GM19438 (cell line): ENCODE measurements around the gene PILRA.

ENCODE experiments used
- ATAC-seq: cut with Tn5 transposase; IDR thresholded peaks from one replicate; pipeline ENCODE4 v1.9.1; 2021; ENCODE audit warnings: low read depth; ENCODE audit not compliant: unreplicated experiment

The PILRA gene

DNA sequence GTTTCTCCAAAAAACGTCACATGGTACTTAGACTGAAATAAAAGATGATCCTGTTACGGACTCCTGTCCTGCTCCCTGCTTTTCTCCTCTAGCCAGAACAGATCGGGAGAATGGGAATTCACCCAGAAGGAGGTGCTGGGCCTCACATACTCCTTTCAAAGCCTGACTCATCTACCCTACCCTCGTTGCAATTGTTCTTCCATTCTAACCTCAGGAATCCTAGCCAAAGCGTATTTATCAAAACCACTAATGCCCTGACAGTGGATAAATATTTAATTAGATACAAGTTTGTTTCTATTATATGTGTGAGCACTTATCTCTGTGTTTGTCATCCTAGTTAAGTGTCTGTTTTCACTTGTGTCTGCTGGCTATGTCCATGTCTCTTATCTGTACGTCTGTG lies 33.5 kb downstream of the PILRA start:
- no peak for ATAC-seq

DNA sequence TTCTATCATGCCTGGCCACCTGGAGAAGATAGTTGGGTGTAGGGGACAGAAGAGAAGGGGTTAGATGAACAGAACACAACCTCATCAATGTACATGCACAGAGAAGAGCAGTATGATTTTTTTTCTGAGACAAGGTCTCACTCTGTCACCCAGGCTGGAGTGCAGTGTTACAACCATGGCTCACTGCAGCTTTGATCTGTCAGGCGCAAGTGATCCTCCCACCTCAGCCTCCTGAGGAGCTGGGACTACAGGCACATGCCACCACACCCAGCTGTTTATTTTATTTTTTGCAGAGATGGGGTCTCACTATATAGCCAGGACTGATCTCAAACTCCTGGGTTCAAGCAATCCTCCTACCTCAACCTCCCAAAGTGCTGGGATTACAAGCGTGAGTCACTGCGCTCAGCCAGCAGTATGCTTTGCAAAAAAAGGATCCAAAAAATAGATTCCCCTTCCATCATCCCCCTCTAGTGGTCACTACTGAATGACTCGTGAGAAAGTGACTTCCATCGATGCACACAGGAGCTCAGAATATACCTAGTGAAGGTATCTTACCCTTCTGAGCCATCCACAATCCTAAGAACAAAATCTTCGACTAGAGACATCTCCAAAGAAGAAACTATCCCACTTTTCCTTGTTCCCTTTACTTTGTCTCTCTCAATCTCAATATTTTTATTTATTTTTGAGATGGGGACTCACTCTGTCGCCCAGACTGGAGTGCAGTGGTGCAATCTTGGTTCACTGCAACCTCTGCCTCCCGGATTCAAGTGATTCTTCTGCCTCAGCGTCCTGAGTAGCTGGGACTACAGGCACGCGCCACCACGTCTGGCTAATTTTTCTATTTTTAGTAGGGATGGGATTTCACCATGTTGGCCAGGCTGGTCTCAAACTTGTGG lies 34.2 kb downstream of the PILRA start:
- ATAC-seq = no peak

DNA sequence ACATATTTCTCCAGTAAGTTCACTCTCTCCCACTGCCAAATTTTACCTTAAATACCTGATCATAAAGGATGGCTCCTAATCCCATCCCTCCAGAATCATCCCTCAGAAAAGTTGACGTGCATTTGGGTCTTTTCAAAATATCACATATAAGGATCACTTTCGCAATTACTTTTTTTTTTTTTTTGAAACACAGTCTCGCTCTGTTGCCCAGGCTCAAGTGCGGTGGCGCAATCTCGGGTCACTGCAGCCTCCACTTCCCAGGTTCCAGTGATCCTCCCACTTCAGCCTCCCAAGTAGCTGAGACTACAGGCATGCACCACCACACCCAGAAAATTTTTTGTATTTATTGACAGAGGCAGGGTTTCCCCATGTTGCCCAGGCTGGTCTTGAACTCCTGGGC lies 37.8 kb downstream of the PILRA start:
- ATAC-seq = no peak

DNA sequence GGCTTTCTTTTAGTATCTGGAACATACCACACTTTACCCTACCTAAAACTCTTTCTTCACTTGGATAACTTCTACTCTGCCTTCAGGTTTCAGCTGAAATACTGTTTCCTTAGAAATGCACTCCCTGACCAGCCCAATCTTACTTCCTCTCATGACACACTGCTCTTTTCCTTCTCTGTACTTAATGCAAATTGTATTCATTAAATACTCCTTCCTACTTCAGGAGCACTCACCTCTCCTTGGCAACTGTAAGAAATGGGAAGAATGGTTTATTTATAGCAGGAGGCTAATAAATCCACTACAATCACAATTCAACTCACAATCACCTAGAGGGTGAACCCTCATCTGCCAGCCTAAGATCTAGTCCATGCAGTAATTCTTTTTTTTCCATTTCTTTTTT lies 40.1 kb downstream of the PILRA start:
- ATAC-seq = no peak

DNA sequence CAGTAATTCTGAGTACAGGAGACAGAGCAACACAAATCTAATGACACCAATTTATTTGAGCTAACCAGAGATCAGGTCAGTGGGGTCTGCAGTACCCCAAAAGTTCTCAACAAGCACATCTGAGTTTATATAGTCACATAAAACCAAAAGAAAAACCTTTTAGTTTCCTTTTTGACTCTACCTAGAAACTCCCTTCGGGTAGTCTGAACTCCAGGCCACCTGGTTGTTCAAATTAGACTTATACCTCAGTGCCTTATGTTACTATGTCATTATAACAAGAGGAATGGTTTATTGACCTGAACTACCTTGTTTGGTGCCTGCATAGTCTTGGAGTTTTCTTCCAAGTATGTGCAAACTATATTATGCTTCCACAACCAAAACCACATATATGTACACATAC lies 40.6 kb downstream of the PILRA start:
- ATAC-seq = no peak

DNA sequence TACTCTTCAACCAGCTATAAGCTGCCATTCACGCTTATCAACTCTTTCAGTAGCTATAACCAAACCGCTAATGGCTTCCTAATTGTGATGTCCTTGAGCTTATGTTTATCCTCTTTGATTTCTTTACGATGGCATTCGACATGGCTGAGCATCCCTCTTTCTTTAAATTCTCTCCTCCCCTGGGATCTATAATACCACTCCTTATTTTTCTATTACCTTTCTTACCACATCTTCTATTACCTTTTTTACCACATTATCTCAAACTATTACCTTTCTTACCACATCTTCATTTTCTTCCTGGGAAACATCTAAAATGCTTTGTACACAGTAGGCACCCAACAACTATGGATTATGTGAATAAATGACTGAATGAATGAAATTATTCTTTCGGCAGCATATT lies 42.2 kb downstream of the PILRA start:
- no peak for ATAC-seq

DNA sequence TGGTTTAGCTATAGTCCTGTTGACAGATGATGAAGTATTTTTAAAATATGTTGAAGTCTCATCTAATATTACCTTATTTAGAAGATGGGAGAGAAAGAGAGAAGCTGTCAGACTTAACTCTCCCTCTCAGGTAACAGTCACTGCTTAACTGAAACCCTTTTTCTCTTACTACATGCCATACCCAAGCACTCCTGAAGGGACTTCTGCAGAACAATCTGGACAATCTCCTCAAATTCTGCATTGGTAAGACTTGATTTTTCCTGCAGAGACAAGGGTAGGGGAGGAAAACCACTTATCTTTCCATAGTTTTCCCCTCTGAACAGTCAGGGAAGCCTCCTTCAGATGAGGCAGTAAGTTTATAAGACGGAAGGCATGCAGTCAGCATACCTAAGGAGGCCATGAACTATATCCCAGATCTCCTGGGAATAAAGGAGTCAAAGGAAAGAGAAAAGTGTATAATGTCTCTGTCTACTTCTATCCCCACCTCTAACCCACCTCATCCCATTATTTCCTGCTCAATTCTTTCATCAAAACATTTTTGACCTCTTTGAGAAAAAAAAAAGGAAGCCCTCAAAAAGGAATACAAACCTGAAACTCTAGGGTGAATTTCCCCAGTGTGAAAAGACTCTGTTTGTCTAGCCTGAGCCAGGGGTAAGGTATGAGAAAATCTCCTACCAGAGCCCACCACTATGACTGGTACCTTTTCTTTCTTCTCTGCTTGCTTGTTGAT lies 45.8 kb downstream of the PILRA start:
- ATAC-seq = no peak

DNA sequence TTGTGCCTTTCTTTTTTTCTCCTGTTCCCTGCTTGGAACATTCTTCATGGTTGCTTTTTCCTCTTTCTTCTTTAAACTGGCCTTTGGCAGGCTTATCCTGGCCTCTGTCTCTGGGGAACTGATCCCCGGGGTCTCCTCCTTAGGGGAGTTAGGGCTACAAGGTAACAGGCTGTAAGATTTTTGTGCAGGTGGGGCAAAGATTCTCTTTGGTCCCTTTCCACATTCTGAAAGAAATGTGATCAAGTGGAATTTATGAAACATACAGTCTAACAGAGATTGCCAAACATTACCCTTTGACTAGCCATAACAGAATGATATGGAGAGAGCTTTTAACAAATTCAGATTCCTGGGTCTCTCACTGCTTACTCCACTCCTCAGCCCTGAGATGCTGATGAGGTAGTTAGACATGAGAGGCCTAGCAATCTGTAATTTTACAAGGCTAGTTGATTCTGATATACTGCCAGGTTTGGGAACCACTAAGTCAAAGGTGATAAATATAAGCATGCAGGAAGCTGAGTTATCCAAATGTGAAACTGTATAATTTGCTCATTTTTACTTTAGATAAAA lies 46.5 kb downstream of the PILRA start:
- ATAC-seq = no peak

DNA sequence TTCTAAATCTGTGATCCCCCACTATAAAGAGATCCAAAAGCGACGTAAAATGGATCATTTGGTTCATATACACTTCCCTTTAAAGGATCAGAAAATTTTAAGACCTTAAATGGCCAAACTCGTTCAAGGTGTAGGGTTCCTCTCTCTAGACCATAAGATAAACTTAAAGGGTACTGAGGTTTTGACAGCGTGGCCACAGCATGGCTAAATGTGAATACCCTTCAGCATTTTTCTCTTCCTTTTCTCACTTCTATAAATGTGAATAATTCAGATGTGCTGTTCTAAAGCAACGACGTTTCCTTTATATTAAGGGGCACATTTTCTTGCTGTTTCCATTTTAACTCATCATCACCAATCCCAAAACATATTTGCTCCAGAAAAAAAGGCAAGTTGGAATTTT lies 50.0 kb downstream of the PILRA start:
- no peak for ATAC-seq

DNA sequence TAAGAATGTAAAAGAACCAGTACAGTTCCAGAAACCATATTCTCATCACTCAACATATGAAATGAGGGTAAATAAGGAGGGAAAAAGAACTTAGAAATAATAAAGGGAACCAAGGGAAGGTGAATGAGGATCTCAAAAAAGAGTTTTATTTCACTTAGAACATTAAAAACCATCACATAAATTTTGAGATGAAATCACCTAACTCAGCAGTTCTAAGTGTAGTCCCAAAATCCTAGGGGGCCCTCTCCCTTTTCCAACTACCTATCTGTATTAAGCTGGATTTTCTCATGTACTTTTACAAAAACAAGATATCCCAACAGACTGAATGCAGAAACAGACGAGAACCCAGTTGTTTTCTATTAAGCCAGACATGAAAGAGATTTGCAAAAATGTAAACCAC lies 52.1 kb downstream of the PILRA start:
- no peak for ATAC-seq

DNA sequence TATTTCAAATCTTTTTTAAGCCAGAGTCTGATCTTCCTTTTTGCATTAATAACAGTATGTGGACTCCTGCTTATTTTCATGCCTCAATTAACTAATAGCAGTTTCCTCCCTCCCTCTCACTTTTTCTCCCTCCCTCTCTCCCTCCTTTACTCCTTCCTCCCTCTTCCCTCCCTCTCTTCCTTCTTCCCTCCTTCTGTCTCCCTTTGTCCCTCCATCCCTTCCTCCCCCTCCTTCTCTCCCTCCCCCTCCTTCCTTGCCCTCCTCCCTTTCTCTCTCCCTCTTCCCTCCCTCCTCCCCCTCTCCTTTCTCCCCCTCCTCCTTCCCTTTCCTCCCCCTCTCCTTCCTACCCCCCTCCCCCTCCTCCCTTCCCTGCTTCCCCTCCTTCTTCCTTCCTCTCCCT lies 53.2 kb downstream of the PILRA start:
- no peak for ATAC-seq

DNA sequence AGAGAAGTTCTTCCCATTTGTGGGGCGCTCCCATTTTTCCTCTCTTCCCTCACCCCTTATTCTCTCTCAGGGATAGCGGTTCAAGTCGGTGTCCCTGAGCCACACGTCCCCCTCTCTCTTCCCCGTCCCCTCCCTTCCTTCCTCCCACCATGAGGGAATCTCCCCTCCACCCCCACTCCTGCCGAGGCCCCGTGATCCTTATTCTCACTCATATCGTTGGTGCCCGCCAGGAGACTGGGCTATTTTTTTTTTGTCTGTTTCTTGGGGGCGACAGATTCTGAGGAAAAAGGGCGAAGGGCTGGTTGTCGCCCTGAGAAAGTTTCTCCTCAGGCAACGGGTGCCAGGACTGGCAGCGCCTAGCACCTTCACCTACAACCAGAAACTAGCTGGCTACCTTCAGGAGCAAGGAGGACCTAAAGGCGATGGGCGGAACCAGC lies 54.5 kb downstream of the PILRA start:
- ATAC-seq = no peak

DNA sequence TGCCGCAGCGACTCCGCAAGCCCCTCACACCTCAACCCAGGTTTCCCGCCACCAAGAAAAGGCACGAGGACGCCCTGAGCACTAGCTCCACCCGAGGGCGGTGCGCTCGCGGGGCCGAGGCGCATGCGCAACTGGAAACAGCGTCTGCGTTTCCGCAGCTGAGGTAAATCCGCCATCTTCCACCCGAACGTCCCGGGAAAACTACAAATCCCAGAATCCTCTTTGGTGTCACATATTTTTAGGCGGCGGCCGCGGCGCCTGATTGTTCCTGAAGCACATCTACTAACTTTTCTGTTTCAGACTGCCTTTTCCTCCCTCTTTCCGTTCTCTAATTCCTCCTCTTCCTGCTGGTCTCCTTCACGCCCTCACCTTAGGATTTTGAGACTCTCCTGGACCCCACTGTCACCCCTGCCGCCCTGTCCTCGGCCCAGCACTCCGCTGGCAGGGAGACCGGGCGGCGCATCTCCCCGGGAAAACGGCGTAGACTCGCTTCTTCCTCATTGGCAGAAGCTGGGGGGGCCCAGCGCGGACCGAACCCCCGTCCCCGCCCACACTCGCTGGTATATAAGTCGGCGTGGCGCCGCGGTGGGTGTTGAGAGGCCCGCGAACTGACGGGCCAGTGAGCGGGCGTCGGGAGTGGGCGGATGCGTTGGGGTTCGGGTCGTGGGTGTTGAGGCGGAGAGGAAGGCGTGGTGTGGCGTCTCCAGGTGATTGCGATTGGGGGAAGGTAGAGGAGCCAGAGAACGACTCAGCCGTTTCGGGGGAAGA lies 55.1 kb downstream of the PILRA start, which contains the start of gene ZCWPW1:
TSS of gene ZCWPW1 (minus strand) at position 505 of the 768 bp plus-strand sequence. CDS start 8,054 bp downstream, outside the sequence.
- peak; percentile 53 for ATAC-seq

DNA sequence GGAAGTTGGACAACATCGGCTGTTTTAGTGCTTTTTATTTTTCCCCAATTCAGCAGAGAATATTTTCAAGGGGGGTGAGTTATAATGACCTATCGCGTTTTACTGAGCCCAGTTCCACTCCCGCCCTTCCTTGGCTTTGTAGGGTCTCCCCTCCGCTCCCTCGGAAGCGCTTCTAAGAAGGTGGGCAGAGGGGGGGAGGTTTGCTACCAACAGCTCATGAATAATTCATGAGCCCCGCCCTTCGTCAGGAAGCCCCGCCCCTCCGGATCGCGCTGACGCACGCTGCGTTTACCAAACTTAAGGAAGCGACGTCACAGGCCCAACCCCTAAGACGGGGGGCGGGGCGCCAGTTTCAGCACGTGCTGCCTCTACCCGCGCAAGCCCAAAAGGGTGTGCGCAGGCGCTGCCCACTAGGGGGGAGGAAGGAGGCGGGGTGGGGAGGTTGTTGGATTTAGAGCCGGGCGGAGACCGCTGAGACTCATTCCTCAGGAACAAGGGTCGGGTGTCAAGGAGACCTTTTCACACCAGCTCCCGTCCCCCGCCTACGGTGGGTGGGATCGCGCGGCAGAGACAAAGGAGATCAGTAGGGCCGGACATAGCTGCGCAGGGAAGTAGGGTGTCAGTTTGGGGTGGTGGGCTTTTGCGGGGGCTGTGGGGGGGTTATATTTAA lies 55.8 kb downstream of the PILRA start:
- peak; percentile 38 for ATAC-seq

DNA sequence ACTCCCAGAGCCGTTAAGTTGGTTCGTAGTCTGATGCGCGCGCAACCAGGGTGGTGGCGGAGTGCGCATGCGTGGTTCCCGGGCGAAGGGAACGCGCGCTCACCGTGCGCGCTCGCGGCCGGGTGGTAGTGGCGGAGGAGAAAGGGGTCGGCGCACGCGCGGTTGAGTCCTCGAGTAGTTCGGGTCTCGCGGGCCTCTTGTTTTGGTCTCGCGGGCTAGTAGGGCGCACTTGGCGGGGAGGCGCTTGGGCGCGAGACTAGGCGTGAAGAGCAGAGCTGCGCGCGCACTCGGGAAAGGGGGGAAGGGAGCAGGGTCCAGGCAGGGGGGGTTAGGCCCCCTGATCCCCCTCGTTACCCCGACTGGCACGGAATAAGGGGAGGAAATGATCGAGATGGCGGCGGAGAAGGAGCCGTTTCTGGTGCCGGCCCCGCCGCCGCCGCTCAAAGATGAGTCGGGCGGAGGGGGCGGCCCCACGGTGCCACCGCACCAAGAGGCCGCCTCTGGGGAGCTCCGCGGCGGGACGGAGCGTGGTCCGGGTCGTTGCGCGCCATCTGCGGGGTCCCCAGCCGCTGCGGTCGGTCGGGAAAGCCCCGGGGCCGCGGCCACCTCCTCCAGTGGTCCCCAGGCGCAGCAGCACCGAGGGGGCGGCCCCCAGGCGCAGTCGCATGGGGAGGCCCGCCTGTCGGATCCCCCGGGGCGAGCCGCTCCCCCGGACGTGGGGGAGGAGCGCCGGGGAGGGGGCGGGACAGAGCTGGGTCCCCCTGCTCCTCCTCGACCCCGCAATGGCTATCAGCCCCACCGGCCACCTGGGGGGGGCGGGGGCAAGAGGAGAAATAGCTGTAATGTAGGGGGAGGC lies 56.6 kb downstream of the PILRA start, which contains the start of gene MEPCE:
TSS of gene MEPCE (plus strand) at position 195 of the 856 bp plus-strand sequence. CDS start at position 383, 188 bp downstream.
- peak; percentile 36 for ATAC-seq

DNA sequence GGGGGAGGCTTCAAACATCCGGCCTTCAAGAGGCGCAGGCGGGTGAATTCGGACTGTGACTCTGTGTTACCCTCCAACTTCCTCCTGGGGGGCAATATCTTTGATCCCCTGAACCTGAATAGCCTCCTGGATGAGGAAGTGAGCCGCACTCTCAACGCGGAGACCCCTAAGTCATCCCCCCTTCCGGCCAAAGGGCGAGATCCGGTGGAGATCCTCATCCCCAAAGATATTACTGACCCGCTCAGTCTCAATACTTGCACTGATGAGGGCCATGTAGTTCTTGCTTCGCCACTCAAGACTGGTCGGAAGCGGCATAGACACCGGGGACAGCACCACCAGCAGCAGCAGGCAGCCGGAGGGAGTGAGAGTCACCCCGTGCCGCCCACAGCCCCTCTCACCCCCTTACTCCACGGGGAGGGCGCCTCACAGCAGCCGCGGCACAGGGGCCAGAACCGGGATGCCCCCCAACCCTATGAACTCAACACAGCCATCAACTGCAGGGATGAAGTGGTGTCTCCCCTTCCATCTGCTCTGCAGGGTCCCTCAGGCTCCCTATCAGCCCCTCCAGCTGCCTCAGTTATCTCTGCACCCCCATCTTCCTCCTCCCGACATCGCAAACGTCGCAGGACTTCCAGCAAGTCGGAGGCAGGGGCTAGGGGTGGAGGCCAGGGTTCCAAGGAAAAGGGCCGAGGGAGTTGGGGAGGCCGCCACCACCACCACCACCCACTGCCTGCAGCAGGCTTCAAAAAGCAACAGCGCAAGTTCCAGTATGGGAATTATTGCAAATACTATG lies 57.4 kb downstream of the PILRA start:
- ATAC-seq = no peak

DNA sequence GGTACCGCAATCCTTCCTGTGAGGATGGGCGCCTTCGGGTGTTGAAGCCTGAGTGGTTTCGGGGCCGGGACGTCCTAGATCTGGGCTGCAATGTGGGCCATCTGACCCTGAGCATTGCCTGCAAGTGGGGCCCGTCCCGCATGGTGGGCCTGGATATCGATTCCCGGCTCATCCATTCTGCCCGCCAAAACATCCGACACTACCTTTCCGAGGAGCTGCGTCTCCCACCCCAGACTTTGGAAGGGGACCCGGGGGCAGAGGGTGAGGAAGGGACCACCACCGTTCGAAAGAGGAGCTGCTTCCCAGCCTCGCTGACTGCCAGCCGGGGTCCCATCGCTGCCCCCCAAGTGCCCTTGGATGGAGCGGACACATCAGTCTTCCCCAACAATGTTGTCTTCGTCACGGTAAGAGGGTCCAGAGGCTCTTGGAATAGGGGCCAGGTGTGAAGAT lies 58.0 kb downstream of the PILRA start:
- ATAC-seq = no peak

DNA sequence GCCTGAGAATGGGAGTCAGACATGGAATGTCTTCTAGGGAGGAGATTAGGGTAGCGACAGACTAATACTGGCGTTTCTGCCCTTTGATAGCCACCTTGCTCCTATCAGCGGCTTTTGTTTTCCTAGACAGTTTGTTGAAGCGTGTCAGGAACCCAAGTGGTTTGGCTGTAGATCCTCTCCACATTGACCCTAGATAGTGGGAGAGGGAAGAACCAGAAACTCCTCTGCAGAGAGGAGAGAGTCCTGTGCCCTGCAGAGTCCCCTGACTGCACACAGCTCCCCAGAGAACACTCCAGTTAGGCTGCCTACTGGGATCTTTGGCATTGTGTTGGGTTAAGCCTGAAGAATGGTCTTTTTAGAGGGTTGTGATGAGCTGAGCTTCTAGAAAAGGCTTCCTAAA lies 58.8 kb downstream of the PILRA start:
- ATAC-seq = no peak
